Keratinocyte (primary cell): ENCODE data around the gene NLRX1. TPM values are rescaled to one million over a fixed set of nuclear protein-coding genes. Genes with fewer than 3 reads are reported as not detected.

Source experiments
- DNase-seq: peaks from one replicate; pipeline ENCODE4 v3.0.0-alpha.2; 2011; ENCODE audit warnings: low read depth, missing footprints, low spot score
- FAIRE-seq: peaks from 2 replicates; lab custom pipeline; 2011; peaks lifted over from hg19 to GRCh38; lab: Jason Lieb, UNC
- H2AFZ ChIP-seq: 2 replicates; pipeline ENCODE4 v1.6.0; 2012; ENCODE audit warnings: low read length, control low read depth, inconsistent platforms; ENCODE audit not compliant: control insufficient read depth
- H3K27ac ChIP-seq: 2 replicates; pipeline ENCODE4 v1.5.1; 2011; ENCODE audit warnings: low read length; ENCODE audit not compliant: control insufficient read depth, insufficient read depth
- H3K27me3 ChIP-seq: 3 replicates; pipeline ENCODE4 v1.6.0; 2011; ENCODE audit warnings: low read length; ENCODE audit not compliant: control insufficient read depth, insufficient read depth; ENCODE audit errors: extremely low read depth
- H3K36me3 ChIP-seq, 2 experiments: 2 replicates in 1 of 2; 3 replicates in 1 of 2; pipeline ENCODE4 v1.5.1; 2011; ENCODE audit warnings: low read length in 2 of 2, mild to moderate bottlenecking in 1 of 2; ENCODE audit not compliant: control insufficient read depth in 2 of 2, insufficient read depth in 2 of 2; ENCODE audit errors: extremely low read depth in 1 of 2
- H3K4me1 ChIP-seq: 3 replicates; pipeline ENCODE4 v1.5.1; 2011; ENCODE audit warnings: low read length; ENCODE audit not compliant: control insufficient read depth, insufficient read depth; ENCODE audit errors: extremely low read depth
- H3K4me2 ChIP-seq: 3 replicates; pipeline ENCODE4 v1.6.0; 2011; ENCODE audit warnings: low read depth, low read length; ENCODE audit not compliant: control insufficient read depth, insufficient read depth; ENCODE audit errors: extremely low read depth
- H3K4me3 ChIP-seq, 3 experiments: fragments of 200-600 bp in 1 of 3; sonication (generic) in 1 of 3; 2 replicates in 2 of 3; 3 replicates in 1 of 3; pipeline ENCODE4 v1.5.1; 2011 to 2016; ENCODE audit warnings: low read length in 3 of 3, mild to moderate bottlenecking in 3 of 3, control low read depth in 2 of 3, inconsistent platforms in 1 of 3, low read depth in 1 of 3, mixed read lengths in 1 of 3, mixed run types in 1 of 3, moderate library complexity in 1 of 3; ENCODE audit not compliant: control insufficient read depth in 2 of 3, insufficient read depth in 2 of 3; ENCODE audit errors: extremely low read depth in 1 of 3
- H3K79me2 ChIP-seq: 2 replicates; pipeline ENCODE4 v1.6.0; 2012; ENCODE audit warnings: low read length; ENCODE audit not compliant: control insufficient read depth, insufficient read depth
- H3K9ac ChIP-seq: 3 replicates; pipeline ENCODE4 v1.6.0; 2011; ENCODE audit warnings: low read length; ENCODE audit not compliant: control insufficient read depth, insufficient read depth; ENCODE audit errors: extremely low read depth
- H3K9me1 ChIP-seq: 3 replicates; pipeline ENCODE4 v1.6.0; 2011; ENCODE audit warnings: low read length; ENCODE audit not compliant: control insufficient read depth, insufficient read depth; ENCODE audit errors: extremely low read depth
- H3K9me3 ChIP-seq: 2 replicates; pipeline ENCODE4 v1.5.1; 2012; ENCODE audit warnings: low read depth, low read length; ENCODE audit not compliant: control insufficient read depth
- H4K20me1 ChIP-seq: 3 replicates; pipeline ENCODE4 v1.6.0; 2011; ENCODE audit warnings: low read length; ENCODE audit not compliant: control insufficient read depth, insufficient read depth; ENCODE audit errors: extremely low read depth
- EZH2 ChIP-seq: IDR thresholded peaks from one replicate; pipeline ENCODE4 v1.6.1; 2012; ENCODE audit warnings: inconsistent platforms, mild to moderate bottlenecking, low read length, moderate library complexity
- dilution Hi-C: fragments of 300-500 bp; cut with MboI; formaldehyde crosslinking; loops from one replicate; pipeline ENCODE4 v1.7.0; 2020; ENCODE audit warnings: low sequenced_read_pairs; ENCODE audit not compliant: extremely low pct_ligation_motif_present
- polyA plus RNA-seq, 5 experiments: library from polyadenylated mRNA; depleted of rRNA in 3 of 5; stranded (reverse) in 3 of 5; stranded (forward) in 1 of 5; unstranded in 1 of 5; fragments of >200 nt; gene quantifications; 1 replicate in 1 of 5; 2 replicates in 3 of 5; 3 replicates in 1 of 5; pipeline versions ENCODE4 v1.2.1 to v1.2.3, GENCODE V29; 2011 to 2012; ENCODE audit warnings: missing spikeins in 2 of 5, low read depth in 1 of 5, low replicate concordance in 1 of 5
- TF ChIP-seq, protein P1 (sequence below), 3 experiments: IDR thresholded peaks in 1 of 3; conservative IDR thresholded peaks in 1 of 3; optimal IDR thresholded peaks in 1 of 3; 2 replicates in 2 of 3; 3 replicates in 1 of 3; pipeline versions ENCODE3 to v1.5.1; 2011; ENCODE audit warnings: low read length in 3 of 3, mild to moderate bottlenecking in 3 of 3, moderate library complexity in 2 of 3, control low read depth in 1 of 3, inconsistent platforms in 1 of 3; ENCODE audit not compliant: insufficient read depth in 2 of 3; ENCODE audit errors: extremely low read depth in 1 of 3

Gene NLRX1
- polyA plus RNA-seq, 1 donor (not counting 4 experiments of a cell fraction or from before 2014, with no cell fraction given) = 8.1 TPM

DNA sequence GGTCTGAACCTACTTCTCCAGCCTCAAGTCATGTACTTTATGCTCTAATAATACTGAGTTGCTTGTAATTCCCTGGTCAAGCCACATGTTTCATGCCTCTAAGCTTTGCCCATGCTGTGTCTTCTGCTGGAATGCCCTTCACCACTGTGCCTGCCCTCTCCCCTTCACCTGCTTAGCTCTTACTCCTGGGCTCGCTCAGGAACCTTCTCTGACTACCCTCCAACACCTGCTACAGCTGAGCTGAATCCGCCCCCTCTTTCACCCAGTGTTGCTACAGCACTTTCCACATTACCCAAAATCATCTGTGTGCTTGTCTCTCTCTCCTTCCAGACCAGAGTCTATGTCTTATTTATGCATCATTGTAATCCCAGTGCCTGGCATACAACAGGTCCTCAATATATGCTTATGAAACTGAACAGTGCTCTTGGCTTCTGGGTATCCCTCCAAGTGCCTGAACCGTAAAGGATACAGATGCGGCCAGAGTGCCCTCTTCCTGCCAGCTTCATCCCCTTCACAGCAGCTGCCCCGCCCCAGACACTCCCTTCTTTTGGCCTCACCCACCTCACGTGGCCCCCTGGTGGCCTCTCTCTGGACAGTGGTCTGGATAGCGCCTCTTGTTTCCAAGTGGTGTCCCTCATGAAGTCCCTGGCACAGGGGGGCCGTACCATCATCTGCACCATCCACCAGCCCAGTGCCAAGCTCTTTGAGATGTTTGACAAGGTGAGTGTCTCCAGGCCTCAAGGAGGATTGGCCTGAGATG, 12.6 kb upstream of the NLRX1 start:
- Histone ChIP-seq H4K20me1 (no peaks in the 10 kb centered on the region), H3K79me2 (no peaks in the 10 kb centered on the region), H3K27me3 (peaks cover 10% of the 10 kb centered on the region), H3K9me3 (no peaks in the 10 kb centered on the region), H3K27ac (no peak overlapping the region), H3K4me2 (no peak overlapping the region), H3K36me3 (no peaks in the 10 kb centered on the region), H3K9me1 (no peaks in the 10 kb centered on the region), H3K9ac (no peak overlapping the region), H2AFZ (no peak overlapping the region), H3K4me3 (no peak overlapping the region), H3K4me1 (no peaks in the 10 kb centered on the region)
- FAIRE-seq (no peak), DNase-seq (no peak)
- no peak for TF ChIP-seq EZH2
- TF ChIP-seq, protein P1, sequence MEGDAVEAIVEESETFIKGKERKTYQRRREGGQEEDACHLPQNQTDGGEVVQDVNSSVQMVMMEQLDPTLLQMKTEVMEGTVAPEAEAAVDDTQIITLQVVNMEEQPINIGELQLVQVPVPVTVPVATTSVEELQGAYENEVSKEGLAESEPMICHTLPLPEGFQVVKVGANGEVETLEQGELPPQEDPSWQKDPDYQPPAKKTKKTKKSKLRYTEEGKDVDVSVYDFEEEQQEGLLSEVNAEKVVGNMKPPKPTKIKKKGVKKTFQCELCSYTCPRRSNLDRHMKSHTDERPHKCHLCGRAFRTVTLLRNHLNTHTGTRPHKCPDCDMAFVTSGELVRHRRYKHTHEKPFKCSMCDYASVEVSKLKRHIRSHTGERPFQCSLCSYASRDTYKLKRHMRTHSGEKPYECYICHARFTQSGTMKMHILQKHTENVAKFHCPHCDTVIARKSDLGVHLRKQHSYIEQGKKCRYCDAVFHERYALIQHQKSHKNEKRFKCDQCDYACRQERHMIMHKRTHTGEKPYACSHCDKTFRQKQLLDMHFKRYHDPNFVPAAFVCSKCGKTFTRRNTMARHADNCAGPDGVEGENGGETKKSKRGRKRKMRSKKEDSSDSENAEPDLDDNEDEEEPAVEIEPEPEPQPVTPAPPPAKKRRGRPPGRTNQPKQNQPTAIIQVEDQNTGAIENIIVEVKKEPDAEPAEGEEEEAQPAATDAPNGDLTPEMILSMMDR (optimal IDR thresholded peaks at IDR 0.05 in 1 of 3, IDR thresholded peaks at IDR 0.05 in 1 of 3, conservative IDR thresholded peaks at IDR 0.05 in 1 of 3; ENCODE audit: extremely low read depth in 1 of 3, insufficient read depth in 2 of 3, low read length in 3 of 3) = no peak
- dilution Hi-C loops = no loop called here

DNA sequence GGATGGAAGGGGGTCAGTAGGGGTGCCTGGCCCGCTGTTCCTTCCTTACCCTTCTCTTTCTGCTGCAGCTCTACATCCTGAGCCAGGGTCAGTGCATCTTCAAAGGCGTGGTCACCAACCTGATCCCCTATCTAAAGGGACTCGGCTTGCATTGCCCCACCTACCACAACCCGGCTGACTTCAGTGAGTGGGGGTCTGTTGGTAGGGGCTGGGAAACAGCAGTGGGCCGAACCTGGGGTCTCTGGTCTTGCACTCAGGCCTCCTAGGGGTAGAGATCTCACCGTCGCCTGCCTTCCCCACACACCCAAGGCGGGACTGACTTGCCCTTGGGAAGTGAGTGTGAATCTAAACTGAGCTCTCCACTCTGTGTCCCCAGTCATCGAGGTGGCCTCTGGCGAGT, 12.0 kb upstream of the NLRX1 start:
- Histone ChIP-seq H3K36me3 (no peaks in the 10 kb centered on the region), H3K9me3 (no peaks in the 10 kb centered on the region), H3K4me1 (no peaks in the 10 kb centered on the region), H3K27me3 (peaks cover 9% of the 10 kb centered on the region), H3K27ac (no peak overlapping the region), H3K79me2 (no peaks in the 10 kb centered on the region), H4K20me1 (no peaks in the 10 kb centered on the region), H3K9ac (no peak overlapping the region), H3K4me2 (no peak overlapping the region), H3K4me3 (no peak overlapping the region), H3K9me1 (no peaks in the 10 kb centered on the region), H2AFZ (no peak overlapping the region)
- FAIRE-seq (no peak), DNase-seq (no peak)
- dilution Hi-C loops = no loop called here
- no peak for TF ChIP-seq EZH2
- TF ChIP-seq, protein P1 (optimal IDR thresholded peaks at IDR 0.05 in 1 of 3, IDR thresholded peaks at IDR 0.05 in 1 of 3, conservative IDR thresholded peaks at IDR 0.05 in 1 of 3; ENCODE audit: extremely low read depth in 1 of 3, insufficient read depth in 2 of 3, low read length in 3 of 3) = no peak
